ELF-1 (cell line): ENCODE results near the gene HHIPL1.
"Not testable (repeated sequence)": the region's sequence is repeated elsewhere in the genome, so short reads cannot be mapped to it uniquely, and the experiment has no call there.

Experiments
- DNase-seq: peaks from one replicate; pipeline ENCODE4 v3.0.0-alpha.2; 2016; ENCODE audit warnings: low read depth, low spot score

Gene HHIPL1

DNA sequence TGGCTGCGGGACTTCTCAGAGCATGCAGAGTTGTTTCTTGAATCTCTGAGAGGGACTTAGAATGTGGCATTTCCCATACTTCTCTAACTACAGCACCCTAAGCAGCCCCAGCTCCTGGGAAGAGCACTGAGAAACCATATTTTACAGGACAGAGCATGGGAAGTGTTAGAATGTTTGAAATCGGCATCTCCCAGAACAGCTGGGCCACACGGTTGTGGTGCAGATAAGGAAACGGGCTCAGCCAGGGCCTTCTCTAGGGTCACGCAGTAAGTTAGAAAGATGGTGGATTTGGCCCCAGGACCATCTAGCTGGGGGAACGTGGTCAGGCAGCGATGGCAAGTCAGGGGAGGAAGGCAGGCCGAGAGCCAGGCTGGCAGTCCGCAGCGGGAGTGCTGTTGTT is 10.5 kb upstream of the HHIPL1 start:
- DNase-seq: no peak

DNA sequence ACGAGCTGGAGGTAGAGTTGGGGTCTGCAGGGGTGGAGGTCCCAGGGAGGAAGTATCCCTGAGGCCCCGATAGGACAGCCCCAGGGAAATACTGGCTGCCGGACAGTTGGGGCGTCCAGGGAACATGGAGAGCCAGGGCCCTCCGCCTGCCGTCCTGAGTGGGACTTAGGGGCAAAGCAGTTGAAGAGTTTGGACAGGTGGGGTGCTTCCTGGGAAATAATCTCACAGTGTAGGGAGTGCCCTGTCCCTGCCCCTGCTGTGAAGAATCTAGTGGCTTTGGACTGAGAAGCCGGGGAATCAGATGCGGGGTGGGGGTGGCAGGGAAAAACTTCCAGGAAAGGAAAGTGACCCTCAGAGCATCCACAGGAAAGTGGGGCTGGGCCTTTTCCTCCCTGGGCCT is 9.8 kb upstream of the HHIPL1 start:
- DNase-seq: no peak

- DNase-seq: no peak
Measured at GRCh38 chr14:99636487-99636886, 8.4 kb upstream of the HHIPL1 start.

DNA sequence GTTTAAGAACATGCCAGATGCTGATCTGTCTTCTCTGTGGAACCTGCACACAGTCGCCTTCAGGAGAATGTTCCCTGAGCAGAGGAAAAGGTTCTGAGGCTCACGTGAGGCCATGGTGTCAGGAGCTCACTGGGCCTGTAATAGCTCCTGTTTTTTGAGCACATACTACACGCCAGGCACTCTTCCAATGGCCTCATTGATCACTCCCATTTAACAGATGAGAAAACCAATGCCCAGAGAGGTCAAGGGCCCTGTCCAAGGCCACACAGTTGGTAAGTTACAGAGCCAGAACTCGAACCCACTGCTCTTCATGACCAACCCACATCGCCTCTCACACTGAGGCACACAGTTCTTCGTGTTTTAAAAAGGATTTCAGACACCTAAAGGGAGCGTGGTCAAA is 7.3 kb upstream of the HHIPL1 start:
- DNase-seq: no peak

- not testable (repeated sequence) for DNase-seq
Measured at GRCh38 chr14:99642771-99643170, 2.2 kb upstream of the HHIPL1 start.

- DNase-seq: no peak
Measured at GRCh38 chr14:99643343-99643742, 1.6 kb upstream of the HHIPL1 start.

DNA sequence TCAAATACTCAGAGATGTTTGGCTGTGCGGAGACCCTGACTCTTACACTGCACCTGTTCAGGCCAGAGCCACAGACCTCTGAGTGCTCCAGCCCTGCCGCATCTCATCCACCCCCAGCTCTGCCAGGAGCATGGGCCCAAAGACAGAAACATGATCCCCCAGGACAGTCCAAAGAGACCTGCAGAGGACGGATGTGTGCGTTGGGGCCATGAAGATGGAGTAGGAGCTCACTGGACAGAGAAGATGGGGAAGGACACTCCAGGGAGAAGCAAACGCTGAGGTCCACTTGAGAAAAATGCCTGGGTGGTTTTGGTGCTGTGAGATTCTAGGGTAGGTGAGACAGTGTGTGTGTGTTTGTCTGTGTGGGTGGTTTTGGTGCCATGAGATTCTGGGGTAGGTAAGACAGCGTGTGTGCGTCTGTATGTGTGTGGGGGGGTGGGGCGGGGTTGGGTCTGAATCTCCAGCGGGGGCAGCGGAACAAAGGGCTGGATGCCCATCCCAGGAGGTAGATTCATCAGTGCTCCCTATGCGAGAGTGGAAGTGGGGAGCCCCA is 818 bp upstream of the HHIPL1 start:
- DNase-seq: no peak

- DNase-seq: no peak
Measured at GRCh38 chr14:99645545-99646505, 896 bp downstream of the HHIPL1 start.

GRCh38 chr14:99647411-99647810 is 2.5 kb downstream of the HHIPL1 start:
- DNase-seq: no peak

- DNase-seq: no peak
Measured at GRCh38 chr14:99648027-99648784, 3.3 kb downstream of the HHIPL1 start.

DNA sequence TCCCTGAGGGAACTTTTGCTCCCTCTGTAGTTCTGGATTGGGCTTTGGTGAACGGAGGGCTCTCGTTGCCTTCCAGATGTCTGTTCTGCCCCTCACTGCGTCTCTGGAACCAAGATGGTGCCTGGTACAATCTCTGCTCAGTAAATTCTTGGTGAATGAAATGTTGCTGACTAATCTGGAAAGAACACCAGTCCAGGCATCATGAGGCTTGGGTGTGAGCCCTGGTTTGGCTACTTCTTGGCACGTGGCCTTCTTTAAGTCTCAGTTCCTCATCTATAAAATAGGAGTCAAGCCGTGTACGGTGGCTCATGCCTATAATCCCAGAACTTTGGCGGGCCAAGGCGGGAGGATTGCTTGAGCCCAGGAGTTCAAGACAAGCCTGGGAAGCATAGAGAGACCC is 4.3 kb downstream of the HHIPL1 start:
- DNase-seq: no peak

DNA sequence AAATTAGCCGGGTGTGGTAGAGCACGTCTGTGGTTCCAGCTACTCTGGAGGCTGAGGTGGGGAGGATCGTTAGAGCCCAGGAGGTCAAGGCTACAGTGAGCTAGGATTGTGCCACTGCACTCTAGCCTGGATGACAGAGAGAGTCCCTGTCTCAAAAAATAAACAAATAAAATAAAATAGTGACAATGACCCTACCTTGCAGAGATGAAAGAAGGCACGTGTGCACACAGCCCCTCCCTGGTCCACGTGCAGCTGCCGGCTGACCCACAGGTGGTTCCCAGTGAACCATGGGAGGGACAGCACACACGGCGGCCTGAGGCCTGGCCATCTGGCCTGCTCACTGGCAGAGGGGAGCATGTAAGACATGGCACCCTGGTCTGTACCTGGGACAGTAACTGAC is 4.7 kb downstream of the HHIPL1 start:
- DNase-seq: no peak

- DNase-seq: no peak
Measured at GRCh38 chr14:99650189-99650588, 5.3 kb downstream of the HHIPL1 start.

GRCh38 chr14:99651953-99652746 is 7.2 kb downstream of the HHIPL1 start:
- no peak for DNase-seq

GRCh38 chr14:99654235-99654985 is 9.5 kb downstream of the HHIPL1 start:
- no peak for DNase-seq

GRCh38 chr14:99655521-99655920 is 10.6 kb downstream of the HHIPL1 start:
- DNase-seq: no peak

GRCh38 chr14:99656171-99656570 is 11.2 kb downstream of the HHIPL1 start:
- no peak for DNase-seq

DNA sequence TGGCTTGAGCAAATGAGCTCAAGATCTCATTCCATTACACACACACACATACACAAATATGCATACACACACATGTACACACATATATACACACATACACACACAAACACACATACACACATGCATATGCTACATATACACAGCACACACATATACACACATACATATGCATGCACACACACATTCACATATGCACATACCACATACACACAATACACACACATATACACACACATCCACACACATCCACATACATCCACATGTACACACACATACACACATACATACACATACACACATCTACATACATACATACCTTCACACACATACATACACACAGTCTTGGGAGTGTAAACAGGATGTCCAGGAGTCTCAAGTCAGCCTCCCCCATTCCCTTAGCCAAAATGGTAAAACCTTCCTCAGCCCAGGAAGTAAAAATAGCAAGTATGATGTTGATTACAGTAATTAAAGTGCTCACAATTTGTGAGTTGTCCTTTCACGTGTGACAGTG is 12.8 kb downstream of the HHIPL1 start:
- no peak for DNase-seq

- DNase-seq: no peak
Measured at GRCh38 chr14:99658218-99658845, 13.4 kb downstream of the HHIPL1 start.

GRCh38 chr14:99659333-99659741 is 14.4 kb downstream of the HHIPL1 start:
- peak; percentile 66 for DNase-seq
